ENCODE results near the gene BCR. TPM values are rescaled to one million over a fixed set of nuclear protein-coding genes. Genes with fewer than 3 reads are reported as not detected.

The BCR gene
- total and polyA plus RNA-seq, 2 of the 8 experiments (the other 6 are each of a cell fraction or from before 2014, with no cell fraction given): 66.7 to 130 TPM

DNA sequence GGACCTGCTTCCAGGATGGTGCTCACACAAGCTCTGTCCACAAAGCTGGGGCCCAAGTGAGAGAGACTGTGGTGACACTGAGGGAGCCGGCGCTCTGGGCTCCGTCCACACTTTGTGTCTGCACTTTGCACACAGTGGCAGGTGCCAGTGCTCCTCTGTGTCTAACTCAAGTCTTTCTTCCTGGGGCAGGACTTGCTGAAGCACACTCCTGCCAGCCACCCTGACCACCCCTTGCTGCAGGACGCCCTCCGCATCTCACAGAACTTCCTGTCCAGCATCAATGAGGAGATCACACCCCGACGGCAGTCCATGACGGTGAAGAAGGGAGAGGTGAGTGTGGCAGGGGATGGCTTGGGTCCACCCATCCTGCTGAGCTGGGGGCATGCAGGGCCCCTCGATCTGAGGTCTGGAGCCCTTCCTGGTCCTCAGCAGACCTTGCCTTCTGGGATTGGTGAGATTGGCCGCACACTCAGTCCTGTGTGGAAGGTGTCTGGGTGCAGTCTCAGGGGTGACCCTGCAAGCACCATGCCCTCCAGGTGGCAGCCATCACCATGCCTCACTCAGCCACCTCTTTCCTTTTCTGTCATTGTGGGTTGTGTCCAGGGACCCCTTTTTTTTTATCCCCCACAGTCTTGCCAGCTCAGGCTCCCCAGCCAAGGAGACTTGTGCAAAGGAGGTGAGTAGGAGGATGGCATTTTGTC is 93.3 kb downstream of the BCR start:
- Histone ChIP-seq H3K9me3 (ENCODE audit: insufficient read depth in 2 of 2, low read depth in 1 of 2, low read length in 1 of 2) (no peaks in the 10 kb centered on the region), H2BK120ac (replicated peaks; ENCODE audit: low read depth, low read length) (no peak overlapping the region), H3K4me3 (ENCODE audit: extremely low read depth in 1 of 4, insufficient read depth in 2 of 4, low read depth in 3 of 4, low read length in 4 of 4) (no peak overlapping the region), H3K36me3 (ENCODE audit: control insufficient read depth in 2 of 4, insufficient read depth in 4 of 4, low read length in 3 of 4) (peaks cover 14 to 40% (median 35%) of the 10 kb centered on the region in 4 experiments; a peak in 7 of 8 replicates), H3K23ac (ENCODE audit: insufficient read length) (no peak overlapping the region), H2BK5ac (ENCODE audit: low read depth, low read length) (no peak overlapping the region), H3K27ac (ENCODE audit: low read depth, low read length) (no peak overlapping the region), H3K4ac (replicated peaks; ENCODE audit: insufficient read length, low read depth, low read length) (no peak overlapping the region), H3K27me3 (replicated peaks in 1 of 4; ENCODE audit: control insufficient read depth in 3 of 4, extremely low read depth in 1 of 4, insufficient read depth in 3 of 4, low read length in 3 of 4) (no peaks in the 10 kb centered on the region), H4K91ac (replicated peaks; ENCODE audit: insufficient read length, low read length) (no peak overlapping the region), H4K20me1 (replicated peaks in 1 of 2; ENCODE audit: control insufficient read depth in 1 of 2, insufficient read depth in 2 of 2, low read length in 2 of 2) (peaks cover 6 to 16% of the 10 kb centered on the region in 2 experiments), H4K8ac (ENCODE audit: extremely low read depth, insufficient read depth, low read length) (no peak overlapping the region), H3K4me2 (ENCODE audit: insufficient read depth in 1 of 2, low read depth in 2 of 2, low read length in 2 of 2) (no peak overlapping the region), H2BK20ac (ENCODE audit: low read length) (no peak overlapping the region), H2AFZ (ENCODE audit: low read length) (no peak overlapping the region), H2BK12ac (ENCODE audit: low read depth, low read length) (0 out of 2 replicates have a peak overlapping the region, but pooled peaks have one; percentile 23), H3K56ac (replicated peaks; ENCODE audit: insufficient read length, low read depth, low read length) (no peak overlapping the region), H3K23me2 (ENCODE audit: low read depth, low read length) (no peaks in the 10 kb centered on the region), H3K4me1 (replicated peaks in 1 of 4; ENCODE audit: control insufficient read depth in 3 of 4, insufficient read depth in 4 of 4, low read length in 3 of 4) (peaks cover 0 to 18% (median 15%) of the 10 kb centered on the region in 4 experiments; a peak in 5 of 7 replicates), H3K79me1 (ENCODE audit: low read depth, low read length) (no peaks in the 10 kb centered on the region), H3K14ac (ENCODE audit: insufficient read length) (no peak overlapping the region), H3K18ac (ENCODE audit: extremely low read depth, low read length) (no peak overlapping the region), H3K79me2 (ENCODE audit: control insufficient read depth in 1 of 2, insufficient read depth in 2 of 2, low read length in 2 of 2) (no peaks in the 10 kb centered on the region), H3K9ac (replicated peaks in 1 of 4; ENCODE audit: extremely low read depth in 1 of 4, low read depth in 3 of 4, low read length in 3 of 4) (no peak overlapping the region; a peak in 1 of 7 replicates), H2AK5ac (ENCODE audit: low read depth, low read length) (no peak overlapping the region), H4K5ac (ENCODE audit: insufficient read length, low read depth, low read length) (no peak overlapping the region), H2BK15ac (ENCODE audit: low read length) (no peak overlapping the region)
- no peak for DNase-seq (ENCODE audit: low read depth in 1 of 2, low spot score in 2 of 2)
- FAIRE-seq: no peak
- CTCF ChIA-PET (ENCODE audit: partially characterized antibody): interaction anchor here (1.2 to 18.6 kb wide), 4 partner anchors 7 to 91 kb away, joined by 3 to 358 read pairs (median 50); partner anchors contain the start of gene BCR
- 90% methylated on average over 10 of the region's 10 CpGs; no CpG with 5 or more reads in 1 of the 2 experiments for WGBS, 2 experiments (ENCODE audit: extremely low coverage in 1 of 2, insufficient coverage in 1 of 2, insufficient read length in 1 of 2, insufficient replicate concordance in 2 of 2, low coverage in 1 of 2, low lambda C conversion rate in 2 of 2, missing lambda C conversion rate in 1 of 2)
- POLR2A ChIA-PET (ENCODE audit: partially characterized antibody): no interaction called here
- TF ChIP-seq, protein P1, sequence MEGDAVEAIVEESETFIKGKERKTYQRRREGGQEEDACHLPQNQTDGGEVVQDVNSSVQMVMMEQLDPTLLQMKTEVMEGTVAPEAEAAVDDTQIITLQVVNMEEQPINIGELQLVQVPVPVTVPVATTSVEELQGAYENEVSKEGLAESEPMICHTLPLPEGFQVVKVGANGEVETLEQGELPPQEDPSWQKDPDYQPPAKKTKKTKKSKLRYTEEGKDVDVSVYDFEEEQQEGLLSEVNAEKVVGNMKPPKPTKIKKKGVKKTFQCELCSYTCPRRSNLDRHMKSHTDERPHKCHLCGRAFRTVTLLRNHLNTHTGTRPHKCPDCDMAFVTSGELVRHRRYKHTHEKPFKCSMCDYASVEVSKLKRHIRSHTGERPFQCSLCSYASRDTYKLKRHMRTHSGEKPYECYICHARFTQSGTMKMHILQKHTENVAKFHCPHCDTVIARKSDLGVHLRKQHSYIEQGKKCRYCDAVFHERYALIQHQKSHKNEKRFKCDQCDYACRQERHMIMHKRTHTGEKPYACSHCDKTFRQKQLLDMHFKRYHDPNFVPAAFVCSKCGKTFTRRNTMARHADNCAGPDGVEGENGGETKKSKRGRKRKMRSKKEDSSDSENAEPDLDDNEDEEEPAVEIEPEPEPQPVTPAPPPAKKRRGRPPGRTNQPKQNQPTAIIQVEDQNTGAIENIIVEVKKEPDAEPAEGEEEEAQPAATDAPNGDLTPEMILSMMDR (IDR thresholded peaks at IDR 0.05; ENCODE audit: control extremely low read depth in 1 of 3, insufficient read depth in 1 of 3, low read depth in 1 of 3, low read length in 3 of 3): no peak
- TF ChIP-seq KDM4A (IDR thresholded peaks at IDR 0.05; ENCODE audit: low read depth, low read length, severe bottlenecking): no peak
- no peak for TF ChIP-seq EP300 (IDR thresholded peaks at IDR 0.05; ENCODE audit: borderline replicate concordance in 1 of 2, low read depth in 2 of 2, low read length in 2 of 2)
- no peak for TF ChIP-seq RFX5 (IDR thresholded peaks at IDR 0.05; ENCODE audit: borderline replicate concordance, low read depth, low read length)
- no peak for TF ChIP-seq CHD2 (IDR thresholded peaks at IDR 0.05; ENCODE audit: low read length)
- no peak for TF ChIP-seq CBX8 (IDR thresholded peaks at IDR 0.05; ENCODE audit: borderline replicate concordance, low read depth, low read length)
- TF ChIP-seq, protein P2, sequence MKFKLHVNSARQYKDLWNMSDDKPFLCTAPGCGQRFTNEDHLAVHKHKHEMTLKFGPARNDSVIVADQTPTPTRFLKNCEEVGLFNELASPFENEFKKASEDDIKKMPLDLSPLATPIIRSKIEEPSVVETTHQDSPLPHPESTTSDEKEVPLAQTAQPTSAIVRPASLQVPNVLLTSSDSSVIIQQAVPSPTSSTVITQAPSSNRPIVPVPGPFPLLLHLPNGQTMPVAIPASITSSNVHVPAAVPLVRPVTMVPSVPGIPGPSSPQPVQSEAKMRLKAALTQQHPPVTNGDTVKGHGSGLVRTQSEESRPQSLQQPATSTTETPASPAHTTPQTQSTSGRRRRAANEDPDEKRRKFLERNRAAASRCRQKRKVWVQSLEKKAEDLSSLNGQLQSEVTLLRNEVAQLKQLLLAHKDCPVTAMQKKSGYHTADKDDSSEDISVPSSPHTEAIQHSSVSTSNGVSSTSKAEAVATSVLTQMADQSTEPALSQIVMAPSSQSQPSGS (IDR thresholded peaks at IDR 0.05; ENCODE audit: low read length): no peak

Data from H1 (cell line).